Ecto neural progenitor cell (in vitro differentiated cells): Measurements from ENCODE around the gene CA9.

ENCODE experiments used
- DNase-seq: peaks from one replicate; pipeline ENCODE4 v3.0.0-alpha.2; 2018; ENCODE audit warnings: low spot score

Gene CA9

DNA sequence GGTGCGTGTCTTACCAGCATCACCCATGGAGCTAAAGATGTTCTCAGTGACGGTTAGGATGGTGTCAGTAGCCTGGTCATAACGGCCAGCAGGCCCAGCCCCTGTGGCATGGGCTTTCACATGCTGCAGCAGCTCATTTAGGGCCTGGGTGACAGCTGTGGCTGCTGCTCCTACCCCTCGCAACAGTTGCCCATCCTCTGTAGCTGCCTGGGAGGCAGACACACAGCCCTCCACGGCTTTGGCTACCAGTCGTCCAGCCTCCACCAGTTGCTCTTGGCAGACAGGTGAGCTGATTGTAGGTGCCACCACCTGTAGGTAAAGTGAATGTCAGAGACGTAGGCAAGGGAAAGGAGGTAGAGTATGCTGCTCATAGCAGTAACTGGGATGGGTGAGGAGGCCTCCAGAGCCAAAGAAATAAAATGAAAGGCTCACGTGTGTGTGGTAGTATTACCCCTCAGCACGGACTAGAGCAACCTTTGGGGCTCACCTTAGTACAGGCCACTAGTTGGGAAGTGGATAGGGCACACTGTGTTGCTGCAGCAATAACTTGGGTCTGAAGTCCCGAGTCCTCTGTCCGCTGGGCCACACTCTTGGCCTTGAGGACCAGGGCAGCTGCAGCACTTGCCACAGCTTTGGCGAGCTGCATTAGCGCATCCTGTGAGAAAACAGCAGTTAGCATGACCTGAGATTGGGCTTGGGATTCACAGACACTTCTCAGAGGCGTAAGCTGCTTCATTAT, 43.6 kb downstream of the CA9 start:
- DNase-seq = no peak

DNA sequence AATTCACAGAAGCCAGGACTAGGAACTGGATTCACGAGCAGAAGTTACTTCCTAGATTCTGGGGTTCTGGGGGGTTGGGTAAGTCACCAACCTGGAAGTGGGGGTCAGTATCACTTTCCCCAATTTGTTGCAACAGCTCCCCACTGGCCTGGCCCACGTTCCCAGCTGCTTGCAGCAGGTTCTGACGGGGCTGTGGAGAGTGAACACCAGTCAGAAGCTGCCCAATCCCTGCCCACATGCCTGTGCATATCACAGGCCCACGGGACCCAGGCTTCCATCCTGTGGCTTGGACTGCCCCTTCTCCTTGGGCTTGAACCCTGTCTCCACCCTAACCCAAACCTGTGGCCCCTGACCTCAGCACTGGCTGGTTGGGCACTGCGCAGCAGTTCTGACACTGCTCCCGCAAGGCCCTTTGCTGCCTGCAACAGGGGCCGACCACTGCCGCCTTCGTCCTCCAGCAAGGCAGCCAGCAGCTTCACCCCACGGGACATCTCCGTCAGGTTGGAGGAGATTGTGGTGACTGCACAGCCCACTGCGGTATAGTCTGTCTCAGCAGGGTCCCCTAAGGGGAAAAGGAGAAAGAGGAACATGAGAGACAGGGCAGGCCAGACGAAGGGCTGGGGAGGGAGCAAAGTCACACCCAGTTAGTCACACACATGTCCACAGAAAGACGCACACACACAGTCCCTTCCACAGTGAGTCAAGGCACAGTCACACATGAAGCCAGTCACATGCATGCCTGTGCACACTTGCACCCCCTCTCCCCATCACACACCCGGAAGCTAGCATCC, 45.2 kb downstream of the CA9 start:
- DNase-seq = peak; percentile 29

DNA sequence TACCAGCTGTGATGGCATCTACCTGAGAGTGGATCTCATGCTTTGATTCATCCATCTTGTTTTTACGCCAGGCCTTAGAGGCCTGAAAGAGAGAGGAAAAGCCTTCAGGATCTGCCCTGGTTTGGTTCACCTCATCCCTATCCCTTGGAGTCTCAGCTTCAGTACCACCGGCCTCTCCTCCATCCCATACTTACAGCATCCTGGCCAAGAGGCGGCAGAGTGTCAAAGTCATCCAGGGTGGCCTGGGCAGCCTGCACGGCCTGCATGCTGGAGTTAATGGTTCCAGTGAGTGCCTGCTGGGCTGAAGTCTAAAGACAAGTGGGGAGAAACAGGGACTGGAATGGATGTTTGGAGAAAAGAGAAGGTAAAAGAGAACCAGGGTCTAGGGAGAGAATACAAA, 45.8 kb downstream of the CA9 start:
- no peak for DNase-seq

DNA sequence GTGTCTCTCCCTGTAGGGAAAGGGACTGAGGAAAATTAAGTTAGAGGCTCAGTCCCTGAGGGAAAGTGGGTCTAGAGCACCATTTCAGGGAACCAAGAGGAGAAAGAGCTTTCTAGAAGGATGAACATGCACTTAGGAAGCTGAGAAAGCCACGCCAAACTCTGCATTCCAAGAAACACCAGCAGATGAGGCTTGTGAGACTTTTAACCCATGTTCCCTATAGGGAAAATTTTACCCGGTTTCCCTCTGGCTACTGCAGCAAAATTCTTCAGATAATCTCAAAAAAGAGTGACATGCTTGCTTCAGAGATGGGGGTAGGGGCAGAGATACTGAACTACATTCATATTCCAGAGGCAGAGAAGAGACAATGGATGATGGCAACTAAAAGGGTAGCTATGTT, 49.7 kb downstream of the CA9 start:
- no peak for DNase-seq

DNA sequence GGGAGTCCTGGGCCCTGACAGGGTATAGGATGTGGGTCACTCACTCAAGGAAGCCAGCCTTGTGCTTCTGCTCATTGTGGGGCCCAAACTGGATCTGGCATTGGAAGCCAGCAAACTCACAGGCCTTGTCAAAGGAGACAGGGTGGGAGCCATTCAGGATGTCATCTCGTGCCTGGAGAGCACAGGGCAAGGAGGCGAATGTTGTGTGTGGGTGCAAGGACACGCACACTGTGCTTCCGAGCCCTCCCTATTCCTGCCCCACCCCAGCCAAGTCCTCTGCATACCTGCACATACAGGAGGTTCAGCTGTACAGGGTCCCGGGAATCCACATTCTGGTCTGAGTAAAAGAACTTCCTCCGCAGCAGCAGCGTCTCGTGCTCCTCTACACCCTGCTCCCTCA, 50.2 kb downstream of the CA9 start:
- DNase-seq = no peak

DNA sequence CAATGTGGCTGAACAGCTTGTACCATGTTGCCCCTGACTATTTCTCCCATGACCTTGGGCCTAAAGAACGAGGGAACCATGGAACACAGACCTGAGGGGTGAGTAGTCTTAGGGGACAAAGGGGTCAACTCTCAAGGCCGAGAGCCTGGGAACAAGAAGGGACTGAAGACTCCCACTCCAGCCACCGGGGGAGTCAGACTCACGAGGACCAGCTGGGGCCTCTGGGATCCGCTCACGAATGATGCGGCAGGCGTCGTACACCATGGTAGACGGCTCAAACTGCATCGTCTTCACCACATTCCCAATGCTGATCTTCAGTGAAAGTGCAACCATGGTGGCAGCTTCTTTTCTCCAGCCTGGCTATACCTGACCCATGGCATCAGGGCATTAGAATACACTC, 51.6 kb downstream of the CA9 start:
- no peak for DNase-seq

DNA sequence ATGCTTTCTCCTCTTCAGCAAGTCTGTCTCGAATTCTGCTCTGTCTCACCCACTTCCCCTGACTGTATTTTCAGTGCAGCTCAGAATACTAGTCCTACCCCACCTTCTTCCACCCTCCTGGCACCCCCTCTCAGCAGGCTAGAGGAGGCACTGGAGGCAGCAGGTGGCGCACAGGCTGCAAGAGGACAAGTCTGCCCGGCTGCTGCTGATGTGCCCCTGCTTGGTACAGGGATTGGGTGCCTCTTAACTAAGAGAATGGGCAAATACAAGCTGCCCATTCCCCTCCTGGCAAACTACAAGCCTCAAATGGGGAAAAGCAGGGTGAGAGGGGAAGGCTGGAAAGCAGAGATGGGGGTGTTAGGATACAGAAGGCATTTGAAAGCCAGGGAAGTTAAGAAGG, 53.2 kb downstream of the CA9 start:
- no peak for DNase-seq

DNA sequence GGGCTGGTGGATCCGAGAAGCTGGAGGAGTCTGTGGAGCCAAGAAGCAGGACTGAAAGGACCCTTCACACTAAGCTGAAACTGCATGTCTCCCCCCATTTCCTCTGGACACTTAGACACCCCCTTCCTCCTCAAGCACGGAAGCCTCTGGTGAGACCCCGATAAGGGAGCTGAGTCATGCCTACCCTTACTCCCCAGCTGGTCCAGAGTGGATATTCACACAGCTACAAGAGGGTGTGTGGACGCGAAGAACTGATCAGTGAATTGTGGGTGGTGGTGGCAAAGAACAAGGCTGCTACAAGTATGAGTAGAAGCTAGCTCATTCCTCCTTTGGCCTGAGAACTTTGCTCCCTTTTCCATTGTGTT, 53.9 kb downstream of the CA9 start:
- DNase-seq = no peak

DNA sequence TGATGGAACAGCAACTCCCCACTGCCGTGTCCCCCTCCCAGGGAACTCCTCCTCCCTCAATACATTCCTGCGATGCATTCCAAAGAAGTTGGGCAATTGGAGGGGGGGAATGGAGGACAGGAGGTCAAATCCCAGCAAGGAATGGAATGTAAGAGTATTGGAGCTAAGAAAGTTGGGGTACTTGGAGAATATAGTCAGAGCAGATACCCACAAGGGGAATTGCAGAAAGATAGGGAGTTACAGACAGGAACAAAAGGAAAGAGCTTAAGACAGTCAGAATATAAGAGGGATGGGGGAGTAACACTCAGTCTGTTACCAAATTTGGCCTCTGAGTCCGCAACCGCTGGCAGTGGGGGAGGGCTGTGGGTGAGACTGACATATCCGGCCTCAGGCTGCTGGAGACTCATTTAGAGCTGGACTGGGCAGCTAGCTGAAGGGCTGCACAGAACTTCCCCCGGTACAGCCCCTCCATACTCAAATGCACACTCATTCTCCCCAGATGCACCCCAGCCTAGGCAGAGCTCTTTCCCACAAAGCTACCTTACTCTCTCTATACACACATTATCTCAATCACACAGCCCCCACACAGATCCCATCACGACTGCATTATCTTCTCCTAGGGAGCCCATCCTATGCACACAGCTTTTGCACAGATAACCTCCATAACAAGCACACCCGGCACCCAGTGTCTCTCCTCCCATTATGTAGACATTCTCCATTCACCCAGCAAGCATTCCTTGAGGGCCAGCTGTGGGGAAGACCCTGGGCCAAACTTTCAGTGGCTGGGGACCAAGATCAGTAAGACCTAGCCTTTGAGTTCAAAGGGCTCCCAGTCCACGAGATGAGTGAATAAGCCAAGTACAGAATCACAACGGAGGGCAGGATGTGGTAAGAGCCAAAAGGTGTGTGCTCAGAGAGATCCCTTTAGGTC, 54.6 kb downstream of the CA9 start:
- peak; percentile 78 for DNase-seq

DNA sequence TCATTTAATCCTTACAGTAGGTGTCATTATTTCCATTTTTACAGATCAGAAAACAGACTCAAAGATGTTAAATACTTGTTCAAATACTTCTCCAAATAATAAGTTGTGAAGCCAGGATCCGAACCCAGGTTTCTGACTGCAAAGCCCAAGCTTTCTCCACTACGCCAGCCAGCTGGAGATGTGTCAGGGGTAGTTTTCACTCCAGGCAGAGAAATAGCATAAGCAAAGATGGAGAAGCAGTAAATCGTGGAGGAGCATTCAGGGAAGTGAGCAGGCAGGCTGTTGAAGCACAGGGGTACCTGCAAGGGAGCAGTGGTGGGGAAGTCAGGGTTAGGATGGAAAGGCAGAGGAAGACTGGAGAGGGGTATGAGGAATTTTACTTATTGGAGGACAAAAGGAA, 55.4 kb downstream of the CA9 start:
- DNase-seq = no peak

DNA sequence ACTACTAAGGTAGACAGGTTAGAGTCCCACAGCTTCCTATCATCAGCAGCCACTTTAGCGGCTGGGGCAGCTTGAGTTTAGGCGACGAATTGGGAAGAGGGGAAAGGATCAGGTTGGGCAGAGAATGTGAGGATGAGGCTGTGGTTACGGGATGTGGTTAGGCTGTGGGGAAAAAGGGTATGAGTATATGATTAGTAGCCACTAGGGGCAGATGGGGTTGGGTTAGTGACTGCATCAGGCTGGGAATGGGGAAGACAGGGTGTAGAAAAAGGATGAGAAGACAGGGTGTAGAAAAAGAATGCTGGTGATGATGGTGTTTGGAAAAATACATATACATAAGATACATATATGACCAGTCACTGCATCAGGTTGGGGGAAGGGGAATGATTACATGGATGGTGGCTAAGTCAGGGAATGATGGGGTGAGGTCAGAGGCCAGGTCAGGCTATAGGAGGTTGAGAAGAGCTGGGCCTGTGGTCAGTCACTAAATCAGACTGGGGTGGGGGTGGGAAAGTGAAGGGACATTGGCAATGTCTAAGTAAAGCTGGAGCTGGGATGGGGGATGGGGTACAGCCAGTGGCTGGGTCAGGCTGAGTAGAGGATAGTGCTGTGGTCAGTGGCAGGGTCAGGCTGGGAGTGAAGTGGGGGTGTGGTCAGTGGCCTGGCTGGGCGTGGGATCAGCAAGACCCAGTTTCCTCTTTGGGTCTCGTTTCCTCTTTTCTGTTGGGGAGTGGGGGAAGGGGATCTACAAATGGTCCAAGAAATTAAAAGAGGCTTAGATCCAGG, 56.2 kb downstream of the CA9 start:
- DNase-seq = peak; percentile 54

DNA sequence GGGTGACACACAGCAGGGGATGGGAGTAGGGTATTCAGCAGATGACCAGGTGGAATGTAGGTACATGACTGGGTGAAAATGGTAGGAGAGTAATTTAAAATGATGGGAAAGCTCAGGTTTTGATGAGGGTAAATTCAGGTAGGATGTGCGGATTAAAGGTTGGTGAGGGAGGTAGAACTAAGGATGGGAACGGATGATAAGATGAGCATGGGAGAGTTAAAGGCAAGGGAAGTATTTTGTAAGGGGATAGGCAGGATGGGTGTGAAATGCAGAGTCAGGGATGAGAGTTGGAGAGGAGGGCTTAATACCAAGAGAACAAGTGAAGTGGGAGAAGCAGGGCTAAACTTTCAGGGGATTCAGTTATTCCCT, 56.7 kb downstream of the CA9 start:
- DNase-seq = no peak
